ENCODE measurements around the gene VDAC1.

VDAC1 gene

DNA sequence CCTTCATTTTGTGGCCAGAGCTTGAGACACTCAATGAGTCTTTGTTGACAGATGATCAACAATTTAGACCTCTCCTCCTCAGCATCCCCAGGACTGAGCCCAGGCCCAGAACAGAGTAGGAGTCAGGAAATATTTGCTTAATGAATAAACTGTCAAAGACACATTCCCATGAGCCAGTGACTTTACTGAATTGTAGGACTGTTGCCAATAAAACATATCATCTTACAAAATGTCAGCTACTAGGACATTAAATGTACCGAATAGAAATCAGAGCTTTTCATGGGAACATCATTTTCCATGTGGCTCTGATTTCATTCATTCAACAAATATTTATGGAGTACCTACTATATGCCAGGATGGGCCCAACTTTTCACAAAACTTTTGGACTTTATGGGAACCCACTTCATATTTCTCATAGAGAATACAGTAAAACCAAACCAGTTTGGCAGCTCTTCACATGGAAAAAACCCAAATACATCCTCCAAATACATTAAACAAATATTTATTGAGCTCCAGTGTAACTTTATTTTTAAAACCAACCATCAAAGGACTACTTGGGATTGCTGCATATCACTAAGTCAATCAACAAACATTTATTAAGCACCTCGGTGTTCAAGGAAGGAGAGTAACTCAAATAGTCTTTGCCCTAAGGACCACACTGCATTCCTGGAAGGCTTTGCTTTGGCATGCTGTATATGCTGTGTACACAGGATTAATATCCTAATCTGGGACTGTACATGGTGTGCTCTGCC lies 11.4 kb downstream of the VDAC1 start:
- H3K4me3 ChIP-seq (IDR thresholded peaks at IDR 0.05; ENCODE audit: insufficient read depth, low read depth, low read length), result no peak overlapping the region
- peaks cover 55% of the 10 kb centered on the region for H3K4me1 ChIP-seq (ENCODE audit: low read depth, poor library complexity, severe bottlenecking)
- H3K79me2 ChIP-seq (ENCODE audit: insufficient read depth, low read depth), result peaks cover 86% of the 10 kb centered on the region
- peaks cover 16% of the 10 kb centered on the region; the same call in 1 of the 2 replicates for H3K36me3 ChIP-seq (ENCODE audit: insufficient read depth)
- H2AFZ ChIP-seq (ENCODE audit: low read depth), result no peak overlapping the region
- peaks cover 55% of the 10 kb centered on the region for H4K20me1 ChIP-seq (ENCODE audit: insufficient read depth)
- TF ChIP-seq, protein P1, sequence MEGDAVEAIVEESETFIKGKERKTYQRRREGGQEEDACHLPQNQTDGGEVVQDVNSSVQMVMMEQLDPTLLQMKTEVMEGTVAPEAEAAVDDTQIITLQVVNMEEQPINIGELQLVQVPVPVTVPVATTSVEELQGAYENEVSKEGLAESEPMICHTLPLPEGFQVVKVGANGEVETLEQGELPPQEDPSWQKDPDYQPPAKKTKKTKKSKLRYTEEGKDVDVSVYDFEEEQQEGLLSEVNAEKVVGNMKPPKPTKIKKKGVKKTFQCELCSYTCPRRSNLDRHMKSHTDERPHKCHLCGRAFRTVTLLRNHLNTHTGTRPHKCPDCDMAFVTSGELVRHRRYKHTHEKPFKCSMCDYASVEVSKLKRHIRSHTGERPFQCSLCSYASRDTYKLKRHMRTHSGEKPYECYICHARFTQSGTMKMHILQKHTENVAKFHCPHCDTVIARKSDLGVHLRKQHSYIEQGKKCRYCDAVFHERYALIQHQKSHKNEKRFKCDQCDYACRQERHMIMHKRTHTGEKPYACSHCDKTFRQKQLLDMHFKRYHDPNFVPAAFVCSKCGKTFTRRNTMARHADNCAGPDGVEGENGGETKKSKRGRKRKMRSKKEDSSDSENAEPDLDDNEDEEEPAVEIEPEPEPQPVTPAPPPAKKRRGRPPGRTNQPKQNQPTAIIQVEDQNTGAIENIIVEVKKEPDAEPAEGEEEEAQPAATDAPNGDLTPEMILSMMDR (conservative IDR thresholded peaks at IDR 0.05; ENCODE audit: low read depth, low read length), result no peak
- no peaks in the 10 kb centered on the region for H3K27me3 ChIP-seq (ENCODE audit: insufficient read depth, low read depth)
- H3K9ac ChIP-seq, result no peak overlapping the region
- H3K4me2 ChIP-seq, result no peak overlapping the region
- H3K27ac ChIP-seq, result no peak overlapping the region

DNA sequence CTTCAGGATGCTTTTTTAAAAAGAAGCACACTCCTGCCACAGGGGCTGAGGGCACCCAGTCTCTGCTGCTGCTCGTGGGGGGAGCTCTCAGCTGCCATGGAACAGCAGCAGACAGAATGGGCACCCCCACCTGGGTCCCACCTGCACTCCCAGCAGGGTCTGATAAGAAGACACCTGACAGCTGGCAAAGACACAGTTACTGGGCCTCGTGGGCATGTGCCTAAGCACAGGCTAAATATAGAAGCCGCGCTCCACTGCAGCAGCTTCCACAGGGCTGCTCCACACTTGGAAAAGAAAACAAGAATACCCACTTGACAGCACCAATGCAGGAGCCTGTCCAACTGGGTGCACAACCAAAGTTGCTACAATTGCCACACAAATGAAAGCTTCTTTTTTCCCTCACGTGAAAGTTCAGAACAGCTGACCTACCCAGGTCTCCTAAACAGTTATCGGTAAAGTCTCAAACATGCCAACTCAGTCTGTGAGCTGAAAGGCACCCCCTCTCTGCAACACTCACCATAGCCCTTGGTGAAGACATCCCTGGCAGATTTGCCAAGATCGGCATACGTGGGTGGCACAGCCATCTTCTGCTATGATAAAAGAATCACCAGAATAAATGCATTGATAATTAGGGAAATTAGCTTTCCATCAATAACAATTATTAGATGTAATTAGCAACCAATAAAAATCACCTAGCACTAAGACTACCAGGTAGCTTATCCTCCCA lies 12.2 kb downstream of the VDAC1 start:
- H3K79me2 ChIP-seq (ENCODE audit: insufficient read depth, low read depth), result peaks cover 83% of the 10 kb centered on the region
- no peak overlapping the region for H3K4me2 ChIP-seq
- H3K9ac ChIP-seq, result no peak overlapping the region
- peaks cover 16% of the 10 kb centered on the region; the same call in 1 of the 2 replicates for H3K36me3 ChIP-seq (ENCODE audit: insufficient read depth)
- H3K27ac ChIP-seq, result no peak overlapping the region
- H3K4me3 ChIP-seq (IDR thresholded peaks at IDR 0.05; ENCODE audit: insufficient read depth, low read depth, low read length), result no peak overlapping the region
- peaks cover 55% of the 10 kb centered on the region for H3K4me1 ChIP-seq (ENCODE audit: low read depth, poor library complexity, severe bottlenecking)
- H2AFZ ChIP-seq (ENCODE audit: low read depth), result no peak overlapping the region
- H4K20me1 ChIP-seq (ENCODE audit: insufficient read depth), result peaks cover 47% of the 10 kb centered on the region
- no peaks in the 10 kb centered on the region for H3K27me3 ChIP-seq (ENCODE audit: insufficient read depth, low read depth)
- TF ChIP-seq, protein P1 (conservative IDR thresholded peaks at IDR 0.05; ENCODE audit: low read depth, low read length), result no peak

DNA sequence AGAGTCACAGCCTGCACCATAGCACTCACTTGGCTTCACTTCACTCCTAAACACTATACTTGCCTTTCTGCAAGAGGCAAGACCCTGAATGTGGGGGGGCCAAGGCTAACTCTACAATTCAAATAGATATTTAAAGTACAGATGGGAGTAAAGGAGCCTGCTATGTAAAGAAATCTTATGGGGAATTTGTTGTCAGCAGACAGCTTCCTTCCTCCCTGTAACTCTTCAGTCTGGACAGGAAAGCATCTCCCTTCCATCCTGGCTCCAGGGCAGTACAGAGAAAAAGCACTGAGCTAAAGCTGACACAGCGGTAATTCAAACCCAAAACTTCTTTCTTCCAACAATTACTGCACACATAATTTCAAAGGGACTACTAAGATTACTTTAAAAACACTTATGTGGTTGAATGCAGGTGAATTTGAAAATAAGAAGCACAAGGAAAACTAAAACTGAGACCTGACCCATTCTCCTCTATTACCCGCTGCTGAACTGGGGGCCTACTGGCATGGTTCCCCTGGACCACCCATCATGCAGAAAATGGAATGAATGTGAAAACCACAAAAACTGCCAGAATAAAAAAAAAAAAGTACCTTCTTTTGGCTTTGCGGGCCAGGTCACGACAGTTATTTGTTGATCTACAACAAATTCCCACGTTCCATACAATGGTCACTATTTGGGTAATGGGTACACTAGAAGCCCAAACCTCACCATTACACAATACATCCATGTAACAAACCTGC lies 13.4 kb downstream of the VDAC1 start:
- H3K4me3 ChIP-seq (IDR thresholded peaks at IDR 0.05; ENCODE audit: insufficient read depth, low read depth, low read length), result no peak overlapping the region
- H2AFZ ChIP-seq (ENCODE audit: low read depth), result no peak overlapping the region
- H3K27ac ChIP-seq, result no peak overlapping the region; the same call in 1 of the 2 replicates
- peaks cover 76% of the 10 kb centered on the region for H3K79me2 ChIP-seq (ENCODE audit: insufficient read depth, low read depth)
- peaks cover 37% of the 10 kb centered on the region for H4K20me1 ChIP-seq (ENCODE audit: insufficient read depth)
- TF ChIP-seq, protein P1 (conservative IDR thresholded peaks at IDR 0.05; ENCODE audit: low read depth, low read length), result no peak
- H3K36me3 ChIP-seq (ENCODE audit: insufficient read depth), result peaks cover 16% of the 10 kb centered on the region; the same call in 1 of the 2 replicates
- no peaks in the 10 kb centered on the region for H3K27me3 ChIP-seq (ENCODE audit: insufficient read depth, low read depth)
- H3K4me1 ChIP-seq (ENCODE audit: low read depth, poor library complexity, severe bottlenecking), result peaks cover 54% of the 10 kb centered on the region
- H3K9ac ChIP-seq, result no peak overlapping the region
- no peak overlapping the region for H3K4me2 ChIP-seq

DNA sequence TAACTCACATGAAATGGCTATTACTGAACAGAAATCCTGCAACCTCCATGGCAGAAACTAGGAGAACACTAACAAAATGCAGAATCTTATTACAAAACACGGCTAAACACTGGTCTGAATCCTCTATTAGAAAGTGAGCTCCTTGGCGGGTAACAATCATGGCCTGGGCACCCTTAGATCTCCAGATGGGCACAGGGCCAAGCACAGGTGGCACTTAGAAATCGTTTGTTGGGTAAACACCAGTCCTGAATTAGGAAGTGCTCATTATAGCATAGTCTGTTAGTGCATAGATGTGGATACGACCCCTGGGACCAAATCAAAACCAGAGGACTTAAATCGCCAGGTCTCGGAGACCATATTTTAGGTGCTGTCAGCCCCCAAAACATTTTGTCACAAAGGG lies 14.4 kb downstream of the VDAC1 start:
- Histone ChIP-seq H4K20me1 (ENCODE audit: insufficient read depth) (peaks cover 29% of the 10 kb centered on the region), H3K4me3 (IDR thresholded peaks at IDR 0.05; ENCODE audit: insufficient read depth, low read depth, low read length) (no peak overlapping the region), H3K4me1 (ENCODE audit: low read depth, poor library complexity, severe bottlenecking) (peaks cover 54% of the 10 kb centered on the region), H3K9ac (no peak overlapping the region), H3K27me3 (ENCODE audit: insufficient read depth, low read depth) (no peaks in the 10 kb centered on the region), H3K4me2 (no peak overlapping the region), H3K27ac (no peak overlapping the region), H3K79me2 (ENCODE audit: insufficient read depth, low read depth) (peaks cover 67% of the 10 kb centered on the region), H2AFZ (ENCODE audit: low read depth) (no peak overlapping the region), H3K36me3 (ENCODE audit: insufficient read depth) (peaks cover 16% of the 10 kb centered on the region; the same call in 1 of the 2 replicates)
- TF ChIP-seq, protein P1 (conservative IDR thresholded peaks at IDR 0.05; ENCODE audit: low read depth, low read length), result no peak

Measured in KMS-11 (cell line).